ENCODE data around the gene SLX4IP. TPM values are rescaled to one million over a fixed set of nuclear protein-coding genes. Genes with fewer than 3 reads are reported as not detected.
"Not testable (repeated sequence)": the region's sequence is repeated elsewhere in the genome, so short reads cannot be mapped to it uniquely, and the experiment has no call there.

SLX4IP gene
- total RNA-seq, 1 experiment from 2014 or later, result 6.4 TPM

- Histone ChIP-seq H3F3A (ENCODE audit: low read length, unreplicated experiment) (no peaks in the 10 kb centered on the region), H3K27me3 (ENCODE audit: low read length) (no peaks in the 10 kb centered on the region), H3K9me2 (replicated peaks; ENCODE audit: low read length) (no peaks in the 10 kb centered on the region), H3K4me2 (ENCODE audit: low read length) (no peak overlapping the region), H3K4me1 (ENCODE audit: insufficient read depth, low read length) (peaks cover 32% of the 10 kb centered on the region), H3K79me2 (ENCODE audit: low read length) (peaks cover 7% of the 10 kb centered on the region; the same call in 1 of the 2 replicates), H3K27ac (ENCODE audit: low read length) (no peak overlapping the region), H3K9me3 (ENCODE audit: low read length) (no peaks in the 10 kb centered on the region), H3K4me3 (ENCODE audit: low read length) (no peak overlapping the region), H3K9ac (ENCODE audit: low read length) (no peak overlapping the region), H2AFZ (ENCODE audit: low read length) (no peak overlapping the region), H4K20me1 (ENCODE audit: low read length) (no peaks in the 10 kb centered on the region), H3K36me3 (ENCODE audit: low read depth, low read length) (no peaks in the 10 kb centered on the region)
- ChIA-PET CTCF (no interaction called here), POLR2A (ENCODE audit: unreplicated experiment) (interaction anchor here (0.6 kb wide), 1 partner anchor 9 kb away, joined by 3 read pairs; no protein-coding TSS in a partner anchor)
- intact Hi-C loops (cut with micrococcal nuclease), result loop anchor here (5.0 kb wide), 1 partner anchor 1709 kb away; no protein-coding TSS in a partner anchor
- no TSS peak for BruUV-seq (replicated peaks)
- no peak for DNase-seq
- TF ChIP-seq CTCF (conservative IDR thresholded peaks at IDR 0.05; ENCODE audit: low read depth, low read length), result no peak
- TF ChIP-seq EZH2phosphoT487 (IDR thresholded peaks at IDR 0.05; ENCODE audit: borderline replicate concordance, low read length), result no peak
- TF ChIP-seq EZH2 (IDR thresholded peaks at IDR 0.05; ENCODE audit: low read length, unreplicated experiment), result no peak
- ATAC-seq, result no peak
Measured at GRCh38 chr20:10586296-10586695, 151.2 kb downstream of the SLX4IP start.

GRCh38 chr20:10590446-10590845 lies 155.3 kb downstream of the SLX4IP start:
- H3K36me3 ChIP-seq (ENCODE audit: low read depth, low read length); ATAC-seq; BruUV-seq (replicated peaks); POLR2A ChIA-PET (ENCODE audit: unreplicated experiment); H4K20me1 ChIP-seq (ENCODE audit: low read length); H3K9me3 ChIP-seq (ENCODE audit: low read length); H3K27me3 ChIP-seq (ENCODE audit: low read length); H3F3A ChIP-seq (ENCODE audit: low read length, unreplicated experiment); DNase-seq; H2AFZ ChIP-seq (ENCODE audit: low read length); H3K4me3 ChIP-seq (ENCODE audit: low read length); H3K79me2 ChIP-seq (ENCODE audit: low read length); H3K9me2 ChIP-seq (replicated peaks; ENCODE audit: low read length); intact Hi-C loops (cut with micrococcal nuclease): not testable (repeated sequence)
- Histone ChIP-seq H3K27ac (ENCODE audit: low read length) (peak overlapping the region; percentile 95), H3K4me1 (ENCODE audit: insufficient read depth, low read length) (peaks cover 51% of the 10 kb centered on the region), H3K4me2 (ENCODE audit: low read length) (peak overlapping the region; percentile 54; the same call in 1 of the 2 replicates), H3K9ac (ENCODE audit: low read length) (peak overlapping the region; percentile 70)
- CTCF ChIA-PET, result interaction anchor here (0.6 kb wide), 1 partner anchor 8 kb away, joined by 3 read pairs; no protein-coding TSS in a partner anchor

- DNase-seq (peak; percentile 75), ATAC-seq (peak; percentile 69)
- H3K4me2 ChIP-seq (ENCODE audit: low read length), result peak overlapping the region; percentile 54
- H3K27ac ChIP-seq (ENCODE audit: low read length), result peak overlapping the region; percentile 95
- peaks cover 10% of the 10 kb centered on the region for H3F3A ChIP-seq (ENCODE audit: low read length, unreplicated experiment)
- ChIA-PET POLR2A (ENCODE audit: unreplicated experiment) (interaction anchor here (0.6 kb wide), 1 partner anchor 8 kb away, joined by 5 read pairs; no protein-coding TSS in a partner anchor), CTCF (no interaction called here)
- H4K20me1 ChIP-seq (ENCODE audit: low read length), result no peaks in the 10 kb centered on the region
- H3K4me1 ChIP-seq (ENCODE audit: insufficient read depth, low read length), result peaks cover 58% of the 10 kb centered on the region
- H2AFZ ChIP-seq (ENCODE audit: low read length), result no peak overlapping the region
- H3K9me2 ChIP-seq (replicated peaks; ENCODE audit: low read length), result no peaks in the 10 kb centered on the region
- H3K79me2 ChIP-seq (ENCODE audit: low read length), result peaks cover 11% of the 10 kb centered on the region
- H3K4me3 ChIP-seq (ENCODE audit: low read length), result no peak overlapping the region
- TF ChIP-seq EZH2phosphoT487 (IDR thresholded peaks at IDR 0.05; ENCODE audit: borderline replicate concordance, low read length), result no peak
- TF ChIP-seq CTCF (conservative IDR thresholded peaks at IDR 0.05; ENCODE audit: low read depth, low read length), result no peak
- TF ChIP-seq EZH2 (IDR thresholded peaks at IDR 0.05; ENCODE audit: low read length, unreplicated experiment), result no peak
- peak overlapping the region; percentile 70 for H3K9ac ChIP-seq (ENCODE audit: low read length)
- no peaks in the 10 kb centered on the region for H3K9me3 ChIP-seq (ENCODE audit: low read length)
- intact Hi-C loops (cut with micrococcal nuclease), result no loop called here
- no peaks in the 10 kb centered on the region for H3K36me3 ChIP-seq (ENCODE audit: low read depth, low read length)
- H3K27me3 ChIP-seq (ENCODE audit: low read length), result no peaks in the 10 kb centered on the region
- no TSS peak for BruUV-seq (replicated peaks)
Measured at GRCh38 chr20:10590950-10591671, 156.0 kb downstream of the SLX4IP start.

Measured in PC-3 (cell line).